H1 (cell line): ENCODE results near the gene C1RL. TPM values are rescaled to one million over a fixed set of nuclear protein-coding genes. Genes with fewer than 3 reads are reported as not detected.

Experiments
- GABPA ChIP-seq: IDR thresholded peaks from 2 replicates; pipeline ENCODE4 v1.6.1; 2011; ENCODE audit warnings: mild to moderate bottlenecking, low read length, moderate library complexity, borderline replicate concordance; ENCODE audit not compliant: insufficient read depth
- SAP30 ChIP-seq: fragments of 300-600 bp; sonication (generic); IDR thresholded peaks from 2 replicates; pipeline ENCODE4 v1.7.1; 2012; ENCODE audit warnings: low read length, moderate library complexity, mild to moderate bottlenecking, inconsistent platforms; ENCODE audit not compliant: insufficient read depth, insufficient replicate concordance
- SIN3A ChIP-seq, 2 experiments: IDR thresholded peaks in 1 of 2; conservative IDR thresholded peaks in 1 of 2; 2 replicates each; pipeline ENCODE4 v1.6.1; 2011 to 2012; ENCODE audit warnings: low read length in 2 of 2, improper control_type of control experiment in 1 of 2, low read depth in 1 of 2, mild to moderate bottlenecking in 1 of 2
- TCF12 ChIP-seq: IDR thresholded peaks from 2 replicates; pipeline ENCODE4 v1.6.1; 2011; ENCODE audit warnings: low read depth, mild to moderate bottlenecking, low read length
- ZNF274 ChIP-seq: IDR thresholded peaks from 2 replicates; pipeline ENCODE4 v1.7.0; 2012; ENCODE audit warnings: low read length, borderline replicate concordance; ENCODE audit errors: extremely low read depth
- polyA plus RNA-seq, 7 experiments: library from polyadenylated mRNA; depleted of rRNA in 3 of 7; stranded (reverse) in 5 of 7; unstranded in 2 of 7; fragments of >200 nt in 5 of 7; fragments of 200-250 nt in 2 of 7; gene quantifications; 1 replicate in 5 of 7; 2 replicates in 1 of 7; 4 replicates in 1 of 7; pipeline versions ENCODE4 v1.2.1 to v1.2.3, GENCODE V29; 2011 to 2013; ENCODE audit warnings: missing spikeins in 2 of 7, mixed read lengths in 2 of 7
- total RNA-seq: library from RNA; stranded (reverse); fragmentation: NEBNext Ultra II Directional; extraction: Animal tissue kit (Norgen Biotek cat#: 25700); gene quantifications from 2 replicates; pipeline ENCODE4 v1.2.1, GENCODE V29; 2021
- TF ChIP-seq, protein P1 (sequence below), 3 experiments: IDR thresholded peaks; 1 replicate in 2 of 3; 2 replicates in 1 of 3; pipeline versions ENCODE4 v1.5.1 to v1.6.1; 2011; ENCODE audit warnings: low read length in 3 of 3, mild to moderate bottlenecking in 3 of 3, inconsistent platforms in 2 of 3, low read depth in 1 of 3, moderate library complexity in 1 of 3; ENCODE audit not compliant: insufficient read depth in 1 of 3; ENCODE audit errors: control extremely low read depth in 1 of 3

The C1RL gene
- total and polyA plus RNA-seq, 2 of the 8 experiments (the other 6 are each of a cell fraction or from before 2014, with no cell fraction given): 11.4 to 15.5 TPM

- TF ChIP-seq GABPA (no peak), TCF12 (no peak), ZNF274 (no peak), SAP30 (no peak), SIN3A (conservative IDR thresholded peaks at IDR 0.05 in 1 of 2, IDR thresholded peaks at IDR 0.05 in 1 of 2; ENCODE audit: low read depth in 1 of 2, low read length in 2 of 2) (no peak)
- TF ChIP-seq, protein P1, sequence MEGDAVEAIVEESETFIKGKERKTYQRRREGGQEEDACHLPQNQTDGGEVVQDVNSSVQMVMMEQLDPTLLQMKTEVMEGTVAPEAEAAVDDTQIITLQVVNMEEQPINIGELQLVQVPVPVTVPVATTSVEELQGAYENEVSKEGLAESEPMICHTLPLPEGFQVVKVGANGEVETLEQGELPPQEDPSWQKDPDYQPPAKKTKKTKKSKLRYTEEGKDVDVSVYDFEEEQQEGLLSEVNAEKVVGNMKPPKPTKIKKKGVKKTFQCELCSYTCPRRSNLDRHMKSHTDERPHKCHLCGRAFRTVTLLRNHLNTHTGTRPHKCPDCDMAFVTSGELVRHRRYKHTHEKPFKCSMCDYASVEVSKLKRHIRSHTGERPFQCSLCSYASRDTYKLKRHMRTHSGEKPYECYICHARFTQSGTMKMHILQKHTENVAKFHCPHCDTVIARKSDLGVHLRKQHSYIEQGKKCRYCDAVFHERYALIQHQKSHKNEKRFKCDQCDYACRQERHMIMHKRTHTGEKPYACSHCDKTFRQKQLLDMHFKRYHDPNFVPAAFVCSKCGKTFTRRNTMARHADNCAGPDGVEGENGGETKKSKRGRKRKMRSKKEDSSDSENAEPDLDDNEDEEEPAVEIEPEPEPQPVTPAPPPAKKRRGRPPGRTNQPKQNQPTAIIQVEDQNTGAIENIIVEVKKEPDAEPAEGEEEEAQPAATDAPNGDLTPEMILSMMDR (IDR thresholded peaks at IDR 0.05; ENCODE audit: control extremely low read depth in 1 of 3, insufficient read depth in 1 of 3, low read depth in 1 of 3, low read length in 3 of 3): no peak
- TF ChIP-seq, all 59 proteins: peak for 0
These were observed 17.3 kb downstream of the C1RL start (continued) for GRCh38 chr12:7091660-7092228.
